HCT116 (cell line): ENCODE measurements around the gene NFIX.

ENCODE experiments used
- CTCF ChIP-seq, 3 experiments: fragments of 200-600 bp in 1 of 3; sonication (generic) in 1 of 3; IDR thresholded peaks in 2 of 3; conservative IDR thresholded peaks in 1 of 3; 2 replicates each; pipeline ENCODE4 v1.5.1; 2012 to 2017; ENCODE audit warnings: low read depth in 2 of 3, low read length in 2 of 3, antibody characterized with exemption in 1 of 3, borderline replicate concordance in 1 of 3, control low read depth in 1 of 3, mild to moderate bottlenecking in 1 of 3, mixed read lengths in 1 of 3, mixed run types in 1 of 3, moderate library complexity in 1 of 3; ENCODE audit not compliant: insufficient read depth in 1 of 3
- EGR1 ChIP-seq: IDR thresholded peaks from 2 replicates; pipeline ENCODE4 v1.6.1; 2012; ENCODE audit warnings: low read depth
- EZH2 ChIP-seq: fragments of 200-600 bp; sonication (generic); IDR thresholded peaks from 2 replicates; pipeline ENCODE4 v1.6.1; 2017; ENCODE audit warnings: antibody characterized with exemption, mixed run types
- POLR2A ChIP-seq: IDR thresholded peaks from 2 replicates; pipeline ENCODE4 v1.7.0; 2011; ENCODE audit warnings: borderline replicate concordance; ENCODE audit not compliant: insufficient read depth, insufficient read length; ENCODE audit errors: extremely low read depth

GRCh38 chr19:13053238-13053637 lies 58.0 kb downstream of the NFIX start:
- TF ChIP-seq EZH2: no peak
- no peak for TF ChIP-seq POLR2A
- TF ChIP-seq CTCF (IDR thresholded peaks at IDR 0.05 in 2 of 3, conservative IDR thresholded peaks at IDR 0.05 in 1 of 3; ENCODE audit: borderline replicate concordance in 1 of 3, insufficient read depth in 1 of 3, low read depth in 2 of 3, low read length in 2 of 3): no peak
- TF ChIP-seq EGR1: no peak
